Esophagus squamous epithelium (tissue), 5 donors: ENCODE data around the gene DLGAP1. TPM values are rescaled to one million over a fixed set of nuclear protein-coding genes. Genes with fewer than 3 reads are reported as not detected.

ENCODE experiments used
- DNase-seq: peaks from one replicate; lab custom pipeline; 2025; lab: John Stamatoyannopoulos, UW
- H3K27ac ChIP-seq, 4 donors: fragments of 200-600 bp; sonication (generic); one replicate each; pipeline ENCODE4 v1.5.1; 2016 to 2019; ENCODE audit warnings: mild to moderate bottlenecking in 1 of 4
- H3K27me3 ChIP-seq, 4 donors: fragments of 200-600 bp; sonication (generic); 1 replicate in 3 of 4; 2 replicates in 1 of 4; pipeline versions ENCODE4 v1.5.1 to v1.6.0; 2017 to 2021; ENCODE audit warnings: antibody characterized with exemption in 1 of 4
- H3K36me3 ChIP-seq, 3 donors: fragments of 200-600 bp; sonication (generic); one replicate each; pipeline ENCODE4 v1.5.1; 2016 to 2019
- H3K4me1 ChIP-seq, 3 donors: fragments of 200-600 bp; sonication (generic); one replicate each; pipeline ENCODE4 v1.5.1; 2017 to 2019
- H3K4me3 ChIP-seq, 4 donors: fragments of 200-600 bp; sonication (generic); 1 replicate in 3 of 4; 2 replicates in 1 of 4; pipeline ENCODE4 v1.5.1; 2016 to 2019; ENCODE audit warnings: mild to moderate bottlenecking in 2 of 4, moderate library complexity in 1 of 4
- H3K9me3 ChIP-seq, 3 donors: fragments of 200-600 bp; sonication (generic); one replicate each; pipeline ENCODE4 v1.5.1; 2016 to 2019
- CTCF ChIP-seq, 6 experiments: fragments of 450-650 bp in 4 of 6; fragments of 200-600 bp in 2 of 6; sonication (generic) in 2 of 6; IDR thresholded peaks; one replicate each; pipeline ENCODE4 v1.5.1; 2016 to 2019; ENCODE audit warnings: antibody characterized with exemption in 6 of 6, mild to moderate bottlenecking in 4 of 6, moderate library complexity in 4 of 6
- POLR2A ChIP-seq, 4 donors: fragments of 450-650 bp; IDR thresholded peaks; one replicate each; pipeline ENCODE4 v1.6.1; 2017; ENCODE audit warnings: antibody characterized with exemption in 4 of 4, mild to moderate bottlenecking in 4 of 4, moderate library complexity in 3 of 4
- WGBS, 2 donors: methylation state at CpG; one replicate each; pipeline ENCODE4 v1.1.5; 2018; 5-methylcytosine and 5-hydroxymethylcytosine counted together
- intact Hi-C: fragments of 100-400 bp; cut with DNase I; formaldehyde crosslinking; loops from one replicate; pipeline ENCODE4 v1.15.0; 2022
- total RNA-seq, 4 donors: library from RNA; depleted of rRNA; stranded (reverse); fragments of >200 nt; gene quantifications; one replicate each; pipeline ENCODE4 v1.1.0, GENCODE V29; 2016
- donor health status: DM: yes; HTN: yes; CAD: no.

DLGAP1 gene
- total RNA-seq, 4 donors from 2014 or later, result 0.09 to 1.5 (median 0.52) TPM

GRCh38 chr18:4233468-4233867, 221.6 kb downstream of the DLGAP1 start:
- 43 to 48% methylated on average over 3 of the region's 3 CpGs for WGBS, 2 donors
- intact Hi-C loops, result no loop called here
- no peaks in the 10 kb centered on the region for H3K9me3 ChIP-seq
- TF ChIP-seq POLR2A (IDR thresholded peaks at IDR 0.05) (no peak), CTCF (IDR thresholded peaks at IDR 0.05) (no peak)
- H3K36me3 ChIP-seq, result no peaks in the 10 kb centered on the region
- H3K27me3 ChIP-seq, result no peaks in the 10 kb centered on the region
- H3K27ac ChIP-seq, result no peak overlapping the region
- no peak overlapping the region for H3K4me3 ChIP-seq
- no peaks in the 10 kb centered on the region for H3K4me1 ChIP-seq
- DNase-seq, result no peak

GRCh38 chr18:4232656-4233055, 222.5 kb downstream of the DLGAP1 start:
- intact Hi-C loops, result no loop called here
- no peaks in the 10 kb centered on the region for H3K27me3 ChIP-seq
- no peak for DNase-seq
- no peak for TF ChIP-seq CTCF (IDR thresholded peaks at IDR 0.05)
- no peak for TF ChIP-seq POLR2A (IDR thresholded peaks at IDR 0.05)
- WGBS, 2 donors, result 35 to 38% methylated on average over 1 to 2 of the region's 2 CpGs
- H3K4me1 ChIP-seq, result no peaks in the 10 kb centered on the region
- H3K9me3 ChIP-seq, result no peaks in the 10 kb centered on the region
- H3K36me3 ChIP-seq, result no peaks in the 10 kb centered on the region
- no peak overlapping the region for H3K27ac ChIP-seq
- no peak overlapping the region for H3K4me3 ChIP-seq

- H3K4me1 ChIP-seq, result no peaks in the 10 kb centered on the region
- H3K4me3 ChIP-seq, result no peak overlapping the region
- H3K36me3 ChIP-seq, result no peaks in the 10 kb centered on the region
- no peak overlapping the region for H3K27ac ChIP-seq
- no peaks in the 10 kb centered on the region for H3K27me3 ChIP-seq
- intact Hi-C loops, result no loop called here
- no peak for TF ChIP-seq POLR2A (IDR thresholded peaks at IDR 0.05)
- no peak for TF ChIP-seq CTCF (IDR thresholded peaks at IDR 0.05)
- no peak for DNase-seq
- no peaks in the 10 kb centered on the region for H3K9me3 ChIP-seq
These were observed 223.8 kb downstream of the DLGAP1 start for GRCh38 chr18:4231260-4231659.

- 66 to 70% methylated on average over 3 of the region's 3 CpGs for WGBS, 2 donors
- Histone ChIP-seq H3K27me3 (no peaks in the 10 kb centered on the region), H3K27ac (no peak overlapping the region), H3K36me3 (no peaks in the 10 kb centered on the region), H3K9me3 (no peaks in the 10 kb centered on the region), H3K4me1 (no peaks in the 10 kb centered on the region), H3K4me3 (no peak overlapping the region)
- TF ChIP-seq POLR2A (IDR thresholded peaks at IDR 0.05) (no peak), CTCF (IDR thresholded peaks at IDR 0.05) (no peak)
- intact Hi-C loops, result no loop called here
- DNase-seq, result no peak
These were observed 224.5 kb downstream of the DLGAP1 start for GRCh38 chr18:4230450-4231168.

GRCh38 chr18:4224031-4224704, 230.9 kb downstream of the DLGAP1 start:
- Histone ChIP-seq H3K27me3 (no peaks in the 10 kb centered on the region), H3K9me3 (no peaks in the 10 kb centered on the region), H3K36me3 (no peaks in the 10 kb centered on the region), H3K27ac (no peak overlapping the region), H3K4me3 (no peak overlapping the region), H3K4me1 (no peaks in the 10 kb centered on the region)
- intact Hi-C loops, result no loop called here
- TF ChIP-seq POLR2A (IDR thresholded peaks at IDR 0.05) (no peak), CTCF (IDR thresholded peaks at IDR 0.05) (no peak)
- DNase-seq, result no peak
- 60 to 75% methylated on average over 3 to 4 of the region's 4 CpGs for WGBS, 2 donors
